GM21786 (cell line): ENCODE results near the gene CAPN10.

Experiments used
- ATAC-seq: cut with Tn5 transposase; IDR thresholded peaks from one replicate; pipeline ENCODE4 v1.9.1; 2021; ENCODE audit not compliant: unreplicated experiment

CAPN10 gene

DNA sequence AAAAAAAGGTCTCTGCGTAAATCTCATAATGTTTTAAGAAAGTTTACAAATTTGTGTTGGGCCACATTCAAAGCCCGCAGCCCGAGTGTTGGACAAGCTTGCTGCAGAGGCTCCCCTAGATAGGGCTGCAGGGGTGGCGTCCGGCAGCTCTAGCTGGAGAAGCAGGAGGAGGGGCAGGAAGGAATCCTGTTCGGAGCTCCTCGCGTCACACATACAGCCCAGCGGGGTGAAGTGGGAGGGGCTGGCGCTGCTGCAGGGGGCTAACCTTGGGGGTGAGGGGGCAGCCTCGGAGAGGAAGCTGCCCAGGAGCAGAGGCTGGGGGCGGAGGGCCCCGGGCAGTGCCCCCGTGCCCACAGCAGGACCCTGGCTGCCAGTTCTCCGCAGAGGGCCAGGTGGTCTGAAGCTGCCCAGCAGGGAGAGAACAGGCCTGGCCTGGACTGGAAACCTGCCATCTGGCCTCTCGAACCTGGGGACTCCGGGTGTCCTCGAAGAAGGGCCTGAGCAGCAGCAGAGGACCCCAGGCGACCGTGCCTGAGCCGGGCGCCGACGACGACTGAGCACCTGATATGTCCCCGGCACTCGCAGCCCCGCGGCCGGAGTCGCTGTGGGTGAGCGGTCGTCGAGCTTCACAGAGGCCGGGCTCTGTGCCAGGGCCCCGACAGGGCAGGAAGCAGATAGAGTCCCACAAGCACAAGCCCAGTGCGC, 36.1 kb downstream of the CAPN10 start:
- ATAC-seq = no peak

DNA sequence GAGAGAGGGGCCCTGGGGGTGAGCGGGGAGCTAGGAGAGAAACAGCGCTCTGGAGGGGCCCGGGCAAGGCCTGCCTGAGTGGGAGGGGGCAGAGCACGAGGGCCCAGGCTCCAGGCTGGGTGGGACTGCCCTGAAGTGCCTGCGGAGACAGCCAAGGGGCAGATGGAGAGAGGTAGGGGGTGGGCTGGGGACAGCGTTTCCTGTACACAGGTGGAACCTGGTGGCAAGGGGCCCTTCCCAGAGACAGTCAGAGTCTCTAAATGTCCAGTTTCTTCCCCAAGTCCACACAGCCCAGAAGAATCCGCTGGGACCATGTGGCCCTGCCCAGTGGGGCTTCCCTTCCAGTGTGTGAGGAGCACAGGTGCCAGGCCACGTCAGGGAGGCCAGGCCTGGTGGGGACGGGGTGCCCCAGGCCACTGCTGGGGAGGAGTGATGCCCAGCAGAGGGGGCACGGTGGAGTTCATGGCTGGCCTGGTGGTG, 37.0 kb downstream of the CAPN10 start:
- ATAC-seq = no peak

DNA sequence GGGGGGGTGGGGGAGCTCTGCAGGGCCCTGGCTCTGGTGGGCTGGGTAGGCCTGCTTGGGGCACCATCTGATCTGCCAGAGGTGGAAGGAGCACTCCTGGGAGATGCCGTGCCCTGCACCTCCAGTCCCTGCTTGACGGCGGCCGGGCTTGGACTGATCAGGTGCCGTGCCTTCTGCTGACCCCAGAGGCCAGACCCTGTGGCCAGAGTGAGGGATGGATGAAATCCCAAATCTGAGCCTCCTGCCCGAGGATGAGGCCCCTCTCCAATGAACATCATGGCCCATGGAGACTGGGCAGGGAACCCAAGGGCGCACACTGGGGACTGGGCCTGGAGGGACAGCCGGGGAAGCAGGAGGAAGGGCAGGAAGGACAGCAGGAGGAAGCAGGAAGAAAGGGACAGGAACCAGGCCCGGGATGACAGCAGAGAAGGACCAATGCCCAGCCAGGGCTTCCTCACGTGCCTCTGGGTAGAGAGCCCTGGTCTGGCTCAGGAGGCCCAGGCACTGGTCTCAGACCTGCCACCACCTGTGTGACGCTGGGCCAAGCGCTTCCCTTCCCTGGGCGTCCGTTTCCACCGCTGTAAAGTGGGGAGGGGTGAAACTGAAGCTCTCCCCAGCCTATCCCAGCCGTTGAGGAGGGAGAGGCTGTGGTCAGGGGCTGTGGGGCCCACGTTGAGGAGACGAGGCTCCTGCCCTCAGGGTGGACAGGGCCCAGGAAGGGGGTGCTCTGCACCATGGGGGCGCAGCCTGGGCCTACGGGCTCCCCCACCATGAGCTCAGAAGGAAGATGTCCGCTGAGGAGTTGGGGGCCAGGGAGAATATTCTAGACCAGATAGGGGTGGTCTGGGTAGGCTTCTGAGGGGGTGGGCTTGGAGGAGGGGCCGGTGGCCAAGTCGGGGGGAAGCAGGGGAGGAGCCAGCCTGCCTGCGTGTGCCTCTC, 37.7 kb downstream of the CAPN10 start:
- no peak for ATAC-seq

DNA sequence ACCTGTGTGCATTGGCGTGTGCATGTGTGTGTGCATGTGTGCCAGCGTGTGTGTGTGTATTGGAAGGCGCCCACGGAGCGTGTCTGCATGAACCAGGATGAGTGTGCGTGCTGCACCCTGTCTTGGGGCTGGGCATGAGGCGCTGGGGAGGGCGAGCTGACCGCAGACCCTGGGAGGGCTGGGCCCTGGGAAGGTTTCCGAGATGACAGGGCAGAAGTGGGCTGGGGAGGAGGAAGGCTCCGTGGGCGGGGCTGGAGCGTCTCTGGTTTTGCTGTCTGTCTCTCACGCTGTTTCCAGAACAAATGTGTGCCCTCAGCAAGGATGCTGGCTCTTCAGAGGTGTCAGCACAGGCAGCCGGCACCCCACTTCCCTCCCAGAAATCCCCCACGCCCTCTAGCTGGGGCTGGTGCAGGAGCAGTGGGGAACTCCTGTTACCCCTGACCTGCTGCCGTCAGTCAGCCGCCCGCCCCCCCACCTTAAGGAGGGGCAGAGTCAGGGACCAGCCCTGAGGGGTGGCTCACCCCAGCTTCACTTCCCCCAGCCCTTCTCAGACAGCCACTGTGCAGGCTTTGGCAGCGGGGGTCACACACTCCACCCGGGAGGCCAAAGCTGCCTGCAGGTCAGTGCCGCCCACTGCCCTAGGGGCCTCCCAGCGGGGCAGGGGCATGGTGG, 38.6 kb downstream of the CAPN10 start, which contains the start of gene GPR35:
Gene GPR35, plus strand, starts transcription at position 531 of the 672 bp plus-strand sequence. CDS start 4,473 bp downstream, outside the sequence.
- ATAC-seq = peak; percentile 17

DNA sequence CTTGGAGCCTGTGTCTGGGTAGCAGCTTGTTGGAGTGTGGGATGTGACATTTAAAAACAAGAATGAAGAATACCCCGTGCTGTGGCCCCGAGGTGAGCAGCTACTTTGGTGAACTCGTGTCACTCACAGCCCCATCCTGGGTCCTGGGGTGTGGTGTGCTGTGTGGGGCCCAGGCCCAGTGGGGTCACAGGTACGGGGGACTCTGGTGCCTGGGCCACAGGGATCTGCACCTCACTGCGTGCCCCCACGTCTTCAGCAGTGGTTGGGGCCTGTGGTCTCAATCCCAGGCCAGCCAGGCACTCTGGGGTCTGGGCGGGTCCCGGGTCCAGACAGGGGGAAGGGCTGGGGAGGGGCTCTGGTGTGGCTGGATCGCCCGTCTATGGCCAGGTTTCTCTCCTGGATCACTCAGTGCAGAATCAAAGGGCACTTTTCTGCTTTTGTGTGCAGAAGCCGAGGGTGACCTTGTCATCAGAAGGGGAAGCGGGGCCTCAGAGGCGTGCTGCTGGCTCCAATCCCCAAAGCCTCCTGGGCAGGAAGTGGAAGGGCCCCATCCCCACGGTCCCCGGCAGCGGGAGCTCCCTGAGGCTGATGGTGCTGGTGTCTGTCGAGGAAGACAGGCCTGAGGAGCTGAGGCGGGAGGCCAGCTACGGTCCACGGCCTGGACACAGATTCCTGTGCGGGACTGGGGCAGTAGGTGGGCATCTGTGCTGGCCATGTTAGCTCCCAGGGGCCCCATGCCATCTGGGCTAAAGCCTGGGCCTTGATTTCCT, 40.2 kb downstream of the CAPN10 start:
- ATAC-seq = no peak

DNA sequence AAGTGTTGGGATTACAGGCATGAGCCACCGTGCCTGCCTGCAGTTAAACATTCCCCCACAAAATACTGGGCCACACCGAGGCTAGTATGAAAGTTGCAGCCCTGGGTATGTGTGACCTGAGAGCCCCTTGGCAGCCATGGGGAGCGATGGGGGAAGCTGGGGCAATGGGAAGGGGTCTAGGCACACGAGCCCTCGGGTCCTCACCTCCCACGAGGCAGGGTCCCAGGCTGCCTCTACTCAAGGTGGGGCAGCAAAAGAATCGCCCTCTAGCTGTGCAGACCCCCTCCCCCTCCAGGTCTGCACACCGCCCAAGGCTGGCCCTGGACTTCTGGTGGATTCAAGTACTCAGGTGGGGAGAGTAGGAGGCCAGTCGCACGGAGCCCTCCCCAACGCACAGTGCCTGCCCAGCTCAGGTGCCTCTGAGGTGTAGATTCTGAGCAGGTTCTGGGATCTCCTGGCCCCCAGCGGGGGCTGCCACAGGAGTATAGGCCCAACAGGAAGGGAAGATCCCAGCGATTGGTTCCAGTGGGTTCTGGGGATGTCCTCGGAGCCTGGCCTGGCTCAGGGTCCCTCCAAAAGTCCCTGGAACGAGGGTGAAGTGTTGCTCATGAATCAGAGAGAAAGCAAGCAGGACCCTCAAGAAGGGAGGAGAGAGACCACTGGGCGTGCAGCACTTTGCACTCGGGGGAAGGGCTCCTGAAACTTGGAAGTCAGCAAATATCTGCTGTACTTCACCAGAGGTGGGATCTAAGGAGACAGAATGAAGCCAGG, 41.4 kb downstream of the CAPN10 start:
- ATAC-seq = no peak

DNA sequence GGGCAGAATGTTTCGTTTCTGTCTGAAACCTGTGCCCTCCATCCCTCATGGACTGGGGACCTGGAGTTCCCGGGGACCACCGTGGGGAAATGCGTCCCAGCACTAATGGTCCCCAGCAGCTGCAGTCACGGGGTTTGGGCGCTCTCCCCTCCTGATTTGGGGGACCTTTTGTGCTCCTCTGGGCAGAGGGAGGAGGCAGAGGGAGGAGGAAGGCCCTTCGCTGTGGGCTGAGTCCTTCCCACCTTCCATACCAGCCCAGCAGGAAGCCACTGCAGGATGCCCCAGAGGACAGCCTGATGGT, 41.9 kb downstream of the CAPN10 start:
- ATAC-seq = no peak

DNA sequence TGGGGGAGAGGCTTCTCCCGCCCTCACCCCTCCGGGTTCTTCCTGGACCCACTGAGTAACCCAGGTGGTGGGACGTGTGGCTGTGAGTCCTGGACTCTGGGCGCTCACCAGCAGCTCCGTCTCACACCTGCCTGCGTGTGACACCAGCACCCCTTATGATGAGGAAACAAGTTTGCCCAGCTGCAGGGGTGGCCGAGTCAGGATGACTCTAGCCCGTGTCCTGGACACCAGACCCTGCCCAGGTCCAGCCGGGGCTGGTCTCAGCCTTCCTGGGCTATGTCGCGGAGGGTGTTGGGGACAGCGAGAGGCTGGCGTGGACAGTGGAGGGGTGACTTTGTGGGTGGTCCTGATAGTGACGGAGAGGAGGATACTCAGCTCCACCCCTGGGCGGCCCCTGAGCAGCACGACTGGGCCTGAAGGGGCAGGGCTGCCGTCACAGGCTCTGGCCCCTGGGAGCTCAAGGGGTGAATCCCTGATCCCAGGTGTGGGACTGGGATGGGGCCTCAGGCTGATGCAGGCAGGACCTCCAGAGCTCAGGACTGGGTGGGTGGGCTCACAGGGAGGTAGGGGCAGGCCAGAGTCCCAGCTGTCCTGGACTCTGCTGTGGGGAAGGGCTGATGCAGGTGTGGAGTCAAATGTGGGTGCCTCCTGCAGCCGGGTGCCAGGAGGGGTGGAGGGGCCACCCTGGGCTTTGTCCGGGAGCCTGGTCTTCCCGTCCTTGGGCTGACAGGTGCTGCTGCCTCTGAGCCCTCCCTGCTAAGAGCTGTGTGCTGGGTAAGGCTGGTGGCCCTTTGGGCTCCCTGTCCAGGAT, 42.5 kb downstream of the CAPN10 start:
- ATAC-seq = no peak

DNA sequence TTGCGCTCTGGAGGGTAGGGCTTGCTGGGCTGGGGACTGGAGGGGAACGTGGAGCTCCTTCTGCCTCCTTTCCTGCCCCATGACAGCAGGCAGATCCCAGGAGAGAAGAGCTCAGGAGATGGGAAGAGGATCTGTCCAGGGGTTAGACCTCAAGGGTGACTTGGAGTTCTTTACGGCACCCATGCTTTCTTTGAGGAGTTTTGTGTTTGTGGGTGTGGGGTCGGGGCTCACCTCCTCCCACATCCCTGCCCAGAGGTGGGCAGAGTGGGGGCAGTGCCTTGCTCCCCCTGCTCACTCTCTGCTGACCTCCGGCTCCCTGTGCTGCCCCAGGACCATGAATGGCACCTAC, 43.1 kb downstream of the CAPN10 start:
- ATAC-seq = no peak

DNA sequence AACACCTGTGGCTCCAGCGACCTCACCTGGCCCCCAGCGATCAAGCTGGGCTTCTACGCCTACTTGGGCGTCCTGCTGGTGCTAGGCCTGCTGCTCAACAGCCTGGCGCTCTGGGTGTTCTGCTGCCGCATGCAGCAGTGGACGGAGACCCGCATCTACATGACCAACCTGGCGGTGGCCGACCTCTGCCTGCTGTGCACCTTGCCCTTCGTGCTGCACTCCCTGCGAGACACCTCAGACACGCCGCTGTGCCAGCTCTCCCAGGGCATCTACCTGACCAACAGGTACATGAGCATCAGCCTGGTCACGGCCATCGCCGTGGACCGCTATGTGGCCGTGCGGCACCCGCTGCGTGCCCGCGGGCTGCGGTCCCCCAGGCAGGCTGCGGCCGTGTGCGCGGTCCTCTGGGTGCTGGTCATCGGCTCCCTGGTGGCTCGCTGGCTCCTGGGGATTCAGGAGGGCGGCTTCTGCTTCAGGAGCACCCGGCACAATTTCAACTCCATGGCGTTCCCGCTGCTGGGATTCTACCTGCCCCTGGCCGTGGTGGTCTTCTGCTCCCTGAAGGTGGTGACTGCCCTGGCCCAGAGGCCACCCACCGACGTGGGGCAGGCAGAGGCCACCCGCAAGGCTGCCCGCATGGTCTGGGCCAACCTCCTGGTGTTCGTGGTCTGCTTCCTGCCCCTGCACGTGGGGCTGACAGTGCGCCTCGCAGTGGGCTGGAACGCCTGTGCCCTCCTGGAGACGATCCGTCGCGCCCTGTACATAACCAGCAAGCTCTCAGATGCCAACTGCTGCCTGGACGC, 43.6 kb downstream of the CAPN10 start:
- no peak for ATAC-seq

DNA sequence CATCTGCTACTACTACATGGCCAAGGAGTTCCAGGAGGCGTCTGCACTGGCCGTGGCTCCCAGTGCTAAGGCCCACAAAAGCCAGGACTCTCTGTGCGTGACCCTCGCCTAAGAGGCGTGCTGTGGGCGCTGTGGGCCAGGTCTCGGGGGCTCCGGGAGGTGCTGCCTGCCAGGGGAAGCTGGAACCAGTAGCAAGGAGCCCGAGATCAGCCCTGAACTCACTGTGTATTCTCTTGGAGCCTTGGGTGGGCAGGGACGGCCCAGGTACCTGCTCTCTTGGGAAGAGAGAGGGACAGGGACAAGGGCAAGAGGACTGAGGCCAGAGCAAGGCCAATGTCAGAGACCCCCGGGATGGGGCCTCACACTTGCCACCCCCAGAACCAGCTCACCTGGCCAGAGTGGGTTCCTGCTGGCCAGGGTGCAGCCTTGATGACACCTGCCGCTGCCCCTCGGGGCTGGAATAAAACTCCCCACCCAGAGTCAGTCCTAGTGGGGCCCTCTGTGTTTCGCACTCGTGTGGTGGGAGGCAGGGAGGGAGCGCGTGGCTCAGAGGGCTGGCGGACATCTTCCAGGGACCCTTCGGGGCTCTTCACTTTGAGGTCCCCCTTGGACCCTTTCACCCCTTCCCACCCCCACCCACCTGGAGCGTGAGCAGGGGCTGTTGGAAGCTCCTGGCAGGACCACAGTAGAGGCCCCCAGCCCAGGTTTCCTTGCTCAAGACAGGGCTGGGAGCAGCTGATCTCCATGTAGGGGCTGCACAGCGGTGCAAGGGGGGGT, 44.4 kb downstream of the CAPN10 start:
- ATAC-seq = no peak

DNA sequence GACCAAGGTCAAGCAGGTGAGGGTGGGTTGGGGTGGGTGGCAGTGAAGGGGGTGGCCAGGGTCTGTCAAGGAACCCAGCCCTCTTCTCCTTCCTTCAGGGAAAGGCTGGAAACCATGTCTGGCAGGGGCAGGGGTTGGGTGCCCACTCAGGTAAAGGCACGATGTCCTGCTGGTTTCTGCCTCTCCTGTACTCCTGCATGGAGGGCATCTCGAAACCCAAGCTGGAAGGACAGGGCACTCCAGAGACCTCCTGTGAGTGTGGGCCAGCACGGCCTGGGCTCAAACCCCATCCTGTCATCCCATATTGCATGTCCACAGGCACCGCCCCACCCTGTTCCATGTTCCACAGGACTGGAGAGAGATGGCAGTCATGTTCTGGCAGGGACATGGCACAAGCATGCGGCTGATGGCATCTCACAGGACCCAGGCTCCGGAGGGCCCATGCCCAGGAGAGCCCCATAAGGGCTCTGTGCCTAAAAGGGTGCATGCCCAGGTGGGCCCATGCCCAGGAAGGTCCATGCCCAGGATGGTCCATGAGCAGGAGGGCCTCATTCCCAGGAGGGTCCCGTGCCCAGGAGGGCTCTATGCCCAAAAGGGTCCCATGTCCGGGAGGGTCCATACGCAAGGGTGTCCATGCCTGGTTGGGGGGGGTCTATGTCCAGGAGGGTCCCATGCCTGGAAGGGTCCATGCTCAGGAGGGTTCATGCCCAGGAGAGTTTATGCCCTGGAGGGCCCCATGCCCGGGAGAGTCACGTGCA, 45.2 kb downstream of the CAPN10 start:
- no peak for ATAC-seq

DNA sequence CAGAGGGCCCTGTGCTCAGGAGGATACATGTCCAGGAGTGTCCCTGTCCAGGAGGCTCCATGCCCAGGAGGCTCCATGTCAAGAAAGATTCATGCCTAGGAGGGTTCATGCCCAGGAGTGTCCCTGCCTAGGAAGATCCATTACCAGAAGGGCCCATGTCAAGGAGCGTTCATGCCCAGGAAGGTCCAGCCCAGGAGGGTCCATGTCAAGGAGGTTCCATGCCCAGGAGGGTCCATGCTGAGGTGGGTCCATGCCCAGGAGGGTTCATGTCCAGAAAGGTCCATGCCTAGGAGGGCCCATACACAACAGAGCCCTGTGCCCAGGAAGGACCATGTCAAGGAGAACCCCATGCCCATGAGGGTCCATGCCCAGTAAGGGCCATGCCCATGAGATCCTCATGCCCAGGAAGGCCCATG, 45.8 kb downstream of the CAPN10 start:
- ATAC-seq = no peak

DNA sequence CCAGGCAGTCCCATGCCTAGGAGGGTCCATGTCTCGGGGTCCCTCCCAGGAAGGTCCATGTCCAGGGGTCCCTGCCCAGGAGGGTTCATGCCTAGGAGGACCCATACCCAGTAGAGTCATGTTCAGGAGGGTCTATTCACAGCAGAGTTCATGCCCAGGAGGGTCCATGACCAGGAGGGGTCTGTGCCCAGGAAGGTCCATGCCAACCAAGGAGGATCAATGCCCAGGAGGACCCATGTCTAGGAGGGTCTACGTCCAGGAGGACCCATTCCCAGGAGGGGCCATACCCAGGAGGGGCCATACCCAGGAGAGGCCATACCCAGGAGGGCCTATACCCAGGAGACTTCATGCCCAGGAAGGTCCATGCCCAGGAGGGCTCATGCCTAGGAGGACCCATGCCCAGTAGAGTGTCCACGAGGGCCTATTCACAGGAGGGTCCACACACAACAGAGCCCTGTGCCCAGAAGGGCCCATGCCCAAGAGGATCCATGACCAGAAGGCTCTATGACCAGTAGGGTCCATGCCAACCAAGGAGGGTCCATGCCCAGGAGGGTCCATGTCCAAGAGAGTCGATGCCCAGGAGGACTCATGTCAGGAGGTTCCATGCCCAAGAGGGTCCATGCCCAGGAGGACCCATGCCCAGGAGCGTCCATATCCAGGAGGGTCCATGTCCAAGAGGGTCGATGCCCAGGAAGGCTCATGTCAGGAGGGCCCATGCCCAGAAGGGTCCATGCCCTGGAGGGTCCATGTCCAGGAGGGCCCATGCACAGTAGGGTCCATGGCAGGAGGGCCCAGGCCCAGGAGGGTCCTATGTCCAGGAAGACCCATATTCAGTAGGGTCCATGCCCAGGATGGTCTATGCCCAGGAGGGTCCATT, 48.8 kb downstream of the CAPN10 start:
- ATAC-seq = no peak

DNA sequence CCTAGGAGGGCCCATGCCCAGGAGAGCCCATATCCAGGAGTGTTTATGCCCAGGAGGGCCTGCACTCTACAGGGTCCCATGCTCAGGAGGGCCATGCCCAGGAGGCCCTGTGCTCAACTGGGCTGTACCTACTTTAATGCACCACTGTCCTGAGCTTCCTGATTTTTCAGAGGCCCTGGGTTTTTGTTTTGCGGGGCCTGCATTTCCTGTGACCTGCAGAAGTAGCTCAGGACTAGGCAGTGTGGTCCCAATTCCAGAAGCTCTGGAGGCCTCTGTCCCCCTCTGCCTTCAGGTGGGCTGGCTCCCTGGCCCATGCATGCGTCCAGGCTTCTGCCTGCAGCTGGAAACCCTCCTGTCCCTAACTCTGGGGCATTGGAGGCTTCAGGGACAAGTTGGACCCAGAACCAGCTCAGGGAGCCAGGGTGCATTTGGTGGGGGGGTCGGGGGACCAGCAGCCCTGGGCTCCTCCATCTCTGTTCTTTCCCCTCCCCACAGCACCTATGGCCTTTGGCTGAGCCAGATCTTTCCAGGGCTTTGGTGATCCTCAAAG, 49.5 kb downstream of the CAPN10 start:
- no peak for ATAC-seq
